ENCODE results near the gene CNIH2.

- TF ChIP-seq, protein P1, sequence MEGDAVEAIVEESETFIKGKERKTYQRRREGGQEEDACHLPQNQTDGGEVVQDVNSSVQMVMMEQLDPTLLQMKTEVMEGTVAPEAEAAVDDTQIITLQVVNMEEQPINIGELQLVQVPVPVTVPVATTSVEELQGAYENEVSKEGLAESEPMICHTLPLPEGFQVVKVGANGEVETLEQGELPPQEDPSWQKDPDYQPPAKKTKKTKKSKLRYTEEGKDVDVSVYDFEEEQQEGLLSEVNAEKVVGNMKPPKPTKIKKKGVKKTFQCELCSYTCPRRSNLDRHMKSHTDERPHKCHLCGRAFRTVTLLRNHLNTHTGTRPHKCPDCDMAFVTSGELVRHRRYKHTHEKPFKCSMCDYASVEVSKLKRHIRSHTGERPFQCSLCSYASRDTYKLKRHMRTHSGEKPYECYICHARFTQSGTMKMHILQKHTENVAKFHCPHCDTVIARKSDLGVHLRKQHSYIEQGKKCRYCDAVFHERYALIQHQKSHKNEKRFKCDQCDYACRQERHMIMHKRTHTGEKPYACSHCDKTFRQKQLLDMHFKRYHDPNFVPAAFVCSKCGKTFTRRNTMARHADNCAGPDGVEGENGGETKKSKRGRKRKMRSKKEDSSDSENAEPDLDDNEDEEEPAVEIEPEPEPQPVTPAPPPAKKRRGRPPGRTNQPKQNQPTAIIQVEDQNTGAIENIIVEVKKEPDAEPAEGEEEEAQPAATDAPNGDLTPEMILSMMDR (IDR thresholded peaks at IDR 0.05; ENCODE audit: low read length): no peak
- TF ChIP-seq EZH2 (optimal IDR thresholded peaks at IDR 0.05; ENCODE audit: low read depth, low read length) (no peak), EZH2phosphoT487 (IDR thresholded peaks at IDR 0.05; ENCODE audit: low read length) (no peak)
Observed at GRCh38 chr11:66238786-66239413, 39.1 kb upstream of the CNIH2 start.

Data from MM.1S (cell line).